Fibroblast of peridontal ligament (primary cell): ENCODE results near the gene MEMO1.

Experiments used
- DNase-seq: peaks from one replicate; pipeline ENCODE4 v3.0.0-alpha.2; 2010; ENCODE audit errors: extremely low read depth

Gene MEMO1

GRCh38 chr2:31823558-31823957 lies 187.2 kb downstream of the MEMO1 start:
- no peak for DNase-seq

DNA sequence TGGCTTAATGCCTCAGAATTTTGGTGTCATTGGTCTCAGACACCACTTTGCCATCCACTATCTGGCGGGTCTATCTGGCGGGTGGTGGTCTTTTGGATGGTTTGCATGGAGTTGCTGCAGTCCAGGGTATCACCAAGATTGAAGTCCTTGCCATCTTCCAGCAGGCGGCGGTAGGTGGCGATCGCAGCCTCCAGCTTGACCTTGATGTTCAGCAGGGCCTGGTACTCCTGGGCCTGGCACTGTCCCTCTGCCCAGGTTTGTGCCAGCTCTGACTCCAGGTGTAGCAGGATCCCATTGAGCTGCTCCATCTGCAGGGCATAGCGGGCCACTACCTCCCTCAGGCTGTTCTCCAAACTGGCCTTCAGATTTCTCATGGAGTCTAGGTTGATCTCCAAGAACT lies 188.2 kb downstream of the MEMO1 start:
- DNase-seq, result no peak
